NCI-H2171 treated with DMSO at 0.1 percent for 48 hours (cell line): ENCODE results near the gene ABCB11.
"Not testable (repeated sequence)": the region's sequence is repeated elsewhere in the genome, so short reads cannot be mapped to it uniquely, and the experiment has no call there.

Experiments
- DNase-seq: peaks from one replicate; lab custom pipeline; 2025; lab: John Stamatoyannopoulos, UW

ABCB11 gene

GRCh38 chr2:169042856-169043255, 11.7 kb upstream of the ABCB11 start:
- no peak for DNase-seq

GRCh38 chr2:169041594-169041993, 10.5 kb upstream of the ABCB11 start:
- no peak for DNase-seq

- DNase-seq: no peak
Observed at GRCh38 chr2:169039702-169040101, 8.6 kb upstream of the ABCB11 start.

GRCh38 chr2:169038338-169038757, 7.2 kb upstream of the ABCB11 start:
- no peak for DNase-seq

- DNase-seq: no peak
Observed at GRCh38 chr2:169036736-169037440, 5.8 kb upstream of the ABCB11 start.

- no peak for DNase-seq
Observed at GRCh38 chr2:169035887-169036286, 4.8 kb upstream of the ABCB11 start.

- DNase-seq: no peak
Observed at GRCh38 chr2:169034984-169035544, 3.9 kb upstream of the ABCB11 start.

- no peak for DNase-seq
Observed at GRCh38 chr2:169034256-169034655, 3.1 kb upstream of the ABCB11 start.

- no peak for DNase-seq
Observed at GRCh38 chr2:169029341-169029740, 1.8 kb downstream of the ABCB11 start.

- DNase-seq: no peak
Observed at GRCh38 chr2:169027234-169027633, 3.9 kb downstream of the ABCB11 start.

GRCh38 chr2:169026056-169026455, 5.1 kb downstream of the ABCB11 start:
- DNase-seq: no peak

- no peak for DNase-seq
Observed at GRCh38 chr2:169023161-169023560, 8.0 kb downstream of the ABCB11 start.

GRCh38 chr2:169018390-169018789, 12.7 kb downstream of the ABCB11 start:
- no peak for DNase-seq

- DNase-seq: no peak
Observed at GRCh38 chr2:169015943-169016342, 15.2 kb downstream of the ABCB11 start.

- no peak for DNase-seq
Observed at GRCh38 chr2:169014780-169015179, 16.3 kb downstream of the ABCB11 start.

GRCh38 chr2:169013628-169014026, 17.5 kb downstream of the ABCB11 start:
- no peak for DNase-seq

GRCh38 chr2:169012812-169013627, 18.1 kb downstream of the ABCB11 start:
- DNase-seq: no peak

- DNase-seq: not testable (repeated sequence)
Observed at GRCh38 chr2:169012191-169012792, 18.8 kb downstream of the ABCB11 start.

GRCh38 chr2:169011698-169012097, 19.4 kb downstream of the ABCB11 start:
- no peak for DNase-seq

GRCh38 chr2:169010633-169011460, 20.3 kb downstream of the ABCB11 start:
- no peak for DNase-seq

GRCh38 chr2:169009865-169010579, 21.1 kb downstream of the ABCB11 start:
- no peak for DNase-seq
